ENCODE data around the gene PI16.

- TF ChIP-seq CTCF (IDR thresholded peaks at IDR 0.05) (no peak), POLR2AphosphoS5 (IDR thresholded peaks at IDR 0.05; ENCODE audit: low read depth, low read length) (no peak), SIN3A (IDR thresholded peaks at IDR 0.05; ENCODE audit: borderline replicate concordance, insufficient read depth, low read depth, low read length) (no peak), TCF7L2 (IDR thresholded peaks at IDR 0.05; ENCODE audit: low read depth, low read length) (no peak), REST (IDR thresholded peaks at IDR 0.05; ENCODE audit: insufficient read depth in 1 of 2, low read depth in 2 of 2, low read length in 1 of 2) (no peak)
Observed at GRCh38 chr6:36962874-36963273, 8.3 kb downstream of the PI16 start.

Measured in Panc1 (cell line).